SU-DHL-6 (cell line): ENCODE results near the gene UBE3B.

Source experiments
- H2AFZ ChIP-seq: fragments of 200-600 bp; sonication (generic); 2 replicates; pipeline ENCODE4 v1.6.1; 2014; ENCODE audit warnings: low read depth, mild to moderate bottlenecking, moderate library complexity, mixed read lengths, antibody characterized with exemption, low read length; ENCODE audit not compliant: severe bottlenecking
- H3F3A ChIP-seq: fragments of 200-600 bp; shearing (Covaris generic); 2 replicates; pipeline ENCODE4 v1.6.0; 2016; ENCODE audit warnings: antibody characterized with exemption, mild to moderate bottlenecking; ENCODE audit not compliant: insufficient read depth
- H3K27ac ChIP-seq: fragments of 200-600 bp; sonication (generic); 2 replicates; pipeline ENCODE4 v1.5.1; 2016; ENCODE audit warnings: low read depth, mild to moderate bottlenecking, low read length, moderate library complexity, mixed read lengths
- H3K27me3 ChIP-seq: fragments of 200-600 bp; sonication (generic), shearing (Covaris generic); 2 replicates; pipeline ENCODE4 v1.6.0; 2014; ENCODE audit warnings: mild to moderate bottlenecking, low read length
- H3K36me3 ChIP-seq: fragments of 200-600 bp; sonication (generic); 2 replicates; pipeline ENCODE4 v1.6.1; 2014; ENCODE audit warnings: mild to moderate bottlenecking, low read length, mixed read lengths
- H3K4me2 ChIP-seq: fragments of 300-600, 200-600 bp; shearing (Covaris generic), sonication (generic); 2 replicates; pipeline ENCODE4 v1.6.0; 2014; ENCODE audit warnings: low read length, low read depth, mild to moderate bottlenecking; ENCODE audit not compliant: poor library complexity, severe bottlenecking
- H3K4me3 ChIP-seq: fragments of 200-600 bp; sonication (generic); 2 replicates; pipeline ENCODE4 v1.5.1; 2014; ENCODE audit warnings: antibody characterized with exemption, low read length, mild to moderate bottlenecking, mixed read lengths; ENCODE audit not compliant: insufficient read depth, poor library complexity, severe bottlenecking
- H3K79me2 ChIP-seq: fragments of 200-600 bp; sonication (generic); 2 replicates; pipeline ENCODE4 v1.6.1; 2014; ENCODE audit warnings: mild to moderate bottlenecking, low read length, moderate library complexity; ENCODE audit not compliant: insufficient read depth
- H3K9ac ChIP-seq: fragments of 200-600 bp; sonication (generic); 2 replicates; pipeline ENCODE4 v1.7.0; 2014; ENCODE audit warnings: mild to moderate bottlenecking, low read length
- H3K9me2 ChIP-seq: fragments of 200-600 bp; sonication (generic); replicated peaks from 2 replicates; pipeline ENCODE4 v1.6.1; 2014; ENCODE audit warnings: low read length; ENCODE audit not compliant: insufficient read depth
- H3K9me3 ChIP-seq: fragments of 200-600 bp; sonication (generic); 2 replicates; pipeline ENCODE4 v1.6.1; 2014; ENCODE audit warnings: low read length, mixed read lengths; ENCODE audit not compliant: insufficient read depth
- H4K20me1 ChIP-seq: fragments of 200-600 bp; sonication (generic); 2 replicates; pipeline ENCODE4 v1.6.1; 2014; ENCODE audit warnings: low read depth, mild to moderate bottlenecking, antibody characterized with exemption, low read length, moderate library complexity, mixed read lengths
- CTCF ChIP-seq: fragments of 200-600 bp; sonication (generic); IDR thresholded peaks from one replicate; pipeline ENCODE4 v1.5.1; 2017; ENCODE audit warnings: antibody characterized with exemption, mild to moderate bottlenecking, low read length, moderate library complexity; ENCODE audit not compliant: insufficient read depth, poor library complexity, severe bottlenecking
- EZH2phosphoT487 ChIP-seq: fragments of 200-600 bp; sonication (generic), shearing (Covaris generic); conservative IDR thresholded peaks from 2 replicates; pipeline ENCODE4 v1.6.1; 2018; ENCODE audit warnings: mild to moderate bottlenecking, antibody characterized with exemption, low read length, moderate library complexity, mixed read lengths

The UBE3B gene

GRCh38 chr12:109452489-109452888 is 24.9 kb upstream of the UBE3B start:
- H3F3A ChIP-seq: no peaks in the 10 kb centered on the region
- H2AFZ ChIP-seq: no peak overlapping the region
- TF ChIP-seq CTCF (no peak), EZH2phosphoT487 (no peak)
- no peaks in the 10 kb centered on the region for H3K9me2 ChIP-seq
- H3K27ac ChIP-seq: no peak overlapping the region
- no peaks in the 10 kb centered on the region for H3K9me3 ChIP-seq
- H3K36me3 ChIP-seq: peaks cover 7% of the 10 kb centered on the region; the same call in 1 of the 2 replicates
- no peak overlapping the region for H3K4me2 ChIP-seq
- no peaks in the 10 kb centered on the region for H4K20me1 ChIP-seq
- H3K27me3 ChIP-seq: no peaks in the 10 kb centered on the region
- no peak overlapping the region for H3K4me3 ChIP-seq
- H3K79me2 ChIP-seq: no peaks in the 10 kb centered on the region
- no peak overlapping the region for H3K9ac ChIP-seq

- Histone ChIP-seq H2AFZ (no peak overlapping the region), H3K27me3 (no peaks in the 10 kb centered on the region), H3K36me3 (peaks cover 7% of the 10 kb centered on the region; the same call in 1 of the 2 replicates), H3K27ac (no peak overlapping the region), H4K20me1 (no peaks in the 10 kb centered on the region), H3K79me2 (peaks cover 6% of the 10 kb centered on the region; the same call in 1 of the 2 replicates), H3K9ac (no peak overlapping the region), H3K4me3 (no peak overlapping the region), H3K9me2 (no peaks in the 10 kb centered on the region), H3F3A (no peaks in the 10 kb centered on the region), H3K4me2 (no peak overlapping the region), H3K9me3 (no peaks in the 10 kb centered on the region)
- TF ChIP-seq CTCF (no peak), EZH2phosphoT487 (no peak)
Measured at GRCh38 chr12:109455706-109456105, 21.7 kb upstream of the UBE3B start.

- H3K9ac ChIP-seq: no peak overlapping the region
Measured at GRCh38 chr12:109458086-109458485, 19.3 kb upstream of the UBE3B start.

More at GRCh38 chr12:109458086-109458485, 19.3 kb upstream of the UBE3B start:
- Histone ChIP-seq H3F3A (no peaks in the 10 kb centered on the region), H3K9me3 (no peaks in the 10 kb centered on the region), H3K27ac (no peak overlapping the region), H3K4me3 (no peak overlapping the region), H3K4me2 (no peak overlapping the region), H3K27me3 (no peaks in the 10 kb centered on the region), H3K9me2 (no peaks in the 10 kb centered on the region), H3K79me2 (peaks cover 27% of the 10 kb centered on the region), H3K36me3 (peaks cover 7% of the 10 kb centered on the region; the same call in 1 of the 2 replicates), H4K20me1 (no peaks in the 10 kb centered on the region), H2AFZ (no peak overlapping the region)
- TF ChIP-seq CTCF (no peak), EZH2phosphoT487 (no peak)
